ENCODE results near the gene PACSIN2.

The PACSIN2 gene

DNA sequence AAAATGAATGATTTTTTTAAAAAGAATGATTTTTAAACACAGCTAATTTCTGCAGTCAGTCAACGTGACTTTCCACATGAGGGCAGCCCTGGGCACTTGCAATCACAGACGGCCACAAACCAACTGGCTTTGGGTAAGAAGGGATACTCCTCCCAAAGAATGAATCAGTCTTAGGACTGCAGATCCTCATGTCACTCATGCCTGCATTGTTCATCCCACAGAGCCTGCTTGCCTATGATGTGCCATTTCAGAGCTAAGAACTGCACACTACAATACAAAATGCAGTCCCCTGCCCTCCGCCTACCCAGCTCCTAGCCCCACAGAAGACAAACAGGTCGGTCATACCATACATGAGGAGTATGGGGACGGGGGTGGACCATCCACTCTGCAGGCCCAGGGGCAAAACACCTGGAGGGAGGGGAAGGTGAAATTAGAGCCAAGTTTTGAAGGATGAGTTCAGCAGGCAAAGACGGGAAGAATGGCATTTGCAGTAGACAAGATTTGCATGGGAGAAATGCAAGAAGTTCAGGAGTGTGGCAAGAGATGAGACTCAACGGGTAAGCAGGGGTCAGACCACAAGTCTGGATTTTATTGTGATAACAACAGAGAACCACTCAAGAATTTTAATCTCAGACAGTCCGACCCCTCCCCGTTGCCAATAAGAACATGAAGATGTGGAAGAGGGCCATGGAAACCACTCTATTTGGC, 24.7 kb downstream of the PACSIN2 start:
- DNase-seq (no peak), ATAC-seq (ENCODE audit: insufficient read depth, low read depth) (no peak)
- Histone ChIP-seq H3K27ac (ENCODE audit: low read length) (no peak overlapping the region), H2AFZ (ENCODE audit: low read depth, low read length) (no peak overlapping the region), H3K36me3 (ENCODE audit: insufficient read depth, low read length) (peaks cover 15% of the 10 kb centered on the region), H3K79me2 (ENCODE audit: insufficient read depth, low read length) (peaks cover 91% of the 10 kb centered on the region), H3K4me2 (ENCODE audit: insufficient read depth, low read length) (no peak overlapping the region), H3K4me1 (ENCODE audit: insufficient read depth, low read length) (no peaks in the 10 kb centered on the region), H3K9me3 (ENCODE audit: insufficient read depth, low read length, severe bottlenecking) (no peaks in the 10 kb centered on the region), H3K9ac (ENCODE audit: low read depth, low read length) (no peak overlapping the region), H3K27me3 (ENCODE audit: insufficient read depth, low read length, poor library complexity) (no peaks in the 10 kb centered on the region), H4K20me1 (ENCODE audit: insufficient read depth, low read length) (peaks cover 65% of the 10 kb centered on the region), H3K4me3 (ENCODE audit: low read depth in 1 of 2, low read length in 2 of 2) (no peak overlapping the region)
- TF ChIP-seq, protein P1, sequence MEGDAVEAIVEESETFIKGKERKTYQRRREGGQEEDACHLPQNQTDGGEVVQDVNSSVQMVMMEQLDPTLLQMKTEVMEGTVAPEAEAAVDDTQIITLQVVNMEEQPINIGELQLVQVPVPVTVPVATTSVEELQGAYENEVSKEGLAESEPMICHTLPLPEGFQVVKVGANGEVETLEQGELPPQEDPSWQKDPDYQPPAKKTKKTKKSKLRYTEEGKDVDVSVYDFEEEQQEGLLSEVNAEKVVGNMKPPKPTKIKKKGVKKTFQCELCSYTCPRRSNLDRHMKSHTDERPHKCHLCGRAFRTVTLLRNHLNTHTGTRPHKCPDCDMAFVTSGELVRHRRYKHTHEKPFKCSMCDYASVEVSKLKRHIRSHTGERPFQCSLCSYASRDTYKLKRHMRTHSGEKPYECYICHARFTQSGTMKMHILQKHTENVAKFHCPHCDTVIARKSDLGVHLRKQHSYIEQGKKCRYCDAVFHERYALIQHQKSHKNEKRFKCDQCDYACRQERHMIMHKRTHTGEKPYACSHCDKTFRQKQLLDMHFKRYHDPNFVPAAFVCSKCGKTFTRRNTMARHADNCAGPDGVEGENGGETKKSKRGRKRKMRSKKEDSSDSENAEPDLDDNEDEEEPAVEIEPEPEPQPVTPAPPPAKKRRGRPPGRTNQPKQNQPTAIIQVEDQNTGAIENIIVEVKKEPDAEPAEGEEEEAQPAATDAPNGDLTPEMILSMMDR (IDR thresholded peaks at IDR 0.05; ENCODE audit: borderline replicate concordance, extremely low read depth, low read length, poor library complexity, severe bottlenecking), result no peak
- TF ChIP-seq EZH2 (IDR thresholded peaks at IDR 0.05; ENCODE audit: borderline replicate concordance, low read depth, low read length, severe bottlenecking), result no peak

DNA sequence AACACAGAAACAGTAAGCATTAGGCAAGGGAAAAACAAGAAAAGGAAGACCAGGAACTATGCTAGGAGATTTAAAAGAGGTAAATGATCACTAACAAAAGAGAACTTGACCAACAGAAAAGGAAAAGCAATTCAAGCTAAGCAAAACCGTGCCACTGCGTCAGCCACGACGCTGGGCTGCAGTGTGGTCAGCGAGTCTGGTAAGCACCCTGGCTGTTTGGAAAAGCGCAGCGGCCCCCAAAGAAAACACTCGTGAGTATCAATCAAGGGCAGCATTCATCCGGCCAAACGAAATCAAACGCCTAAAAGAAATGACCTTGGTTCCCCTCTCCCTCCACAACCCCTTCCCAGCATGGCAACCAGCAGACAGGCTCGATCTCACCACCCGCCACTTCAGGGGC, 28.8 kb downstream of the PACSIN2 start:
- ATAC-seq (ENCODE audit: insufficient read depth, low read depth), result no peak
- TF ChIP-seq EZH2 (IDR thresholded peaks at IDR 0.05; ENCODE audit: borderline replicate concordance, low read depth, low read length, severe bottlenecking), result no peak
- TF ChIP-seq, protein P1 (IDR thresholded peaks at IDR 0.05; ENCODE audit: borderline replicate concordance, extremely low read depth, low read length, poor library complexity, severe bottlenecking), result no peak
- Histone ChIP-seq H3K79me2 (ENCODE audit: insufficient read depth, low read length) (peaks cover 75% of the 10 kb centered on the region), H3K4me2 (ENCODE audit: insufficient read depth, low read length) (no peak overlapping the region), H3K4me1 (ENCODE audit: insufficient read depth, low read length) (no peaks in the 10 kb centered on the region), H3K4me3 (ENCODE audit: low read depth in 1 of 2, low read length in 2 of 2) (no peak overlapping the region), H3K27ac (ENCODE audit: low read length) (no peak overlapping the region), H3K36me3 (ENCODE audit: insufficient read depth, low read length) (no peaks in the 10 kb centered on the region), H3K9ac (ENCODE audit: low read depth, low read length) (no peak overlapping the region), H3K9me3 (ENCODE audit: insufficient read depth, low read length, severe bottlenecking) (no peaks in the 10 kb centered on the region), H4K20me1 (ENCODE audit: insufficient read depth, low read length) (peaks cover 48% of the 10 kb centered on the region), H3K27me3 (ENCODE audit: insufficient read depth, low read length, poor library complexity) (no peaks in the 10 kb centered on the region), H2AFZ (ENCODE audit: low read depth, low read length) (no peak overlapping the region)
- DNase-seq, result no peak

DNA sequence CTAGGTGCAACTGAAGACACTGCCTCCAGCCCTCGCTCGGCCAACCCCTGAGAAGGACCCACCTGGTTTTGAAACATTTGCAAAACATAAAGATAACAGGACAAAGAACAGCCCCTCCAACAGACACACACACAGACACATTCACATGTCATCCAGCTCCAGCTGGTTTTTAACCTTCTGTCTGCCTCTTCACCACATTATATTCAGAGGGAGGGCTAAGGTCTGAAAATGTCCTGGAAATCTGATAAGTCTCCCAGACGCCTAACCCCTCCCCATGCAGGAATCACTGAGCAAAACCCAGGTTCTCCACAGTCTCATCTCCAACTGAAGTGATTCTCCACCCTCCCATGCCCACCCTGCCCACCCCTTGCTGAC, 29.4 kb downstream of the PACSIN2 start:
- H4K20me1 ChIP-seq (ENCODE audit: insufficient read depth, low read length), result peaks cover 42% of the 10 kb centered on the region
- no peak overlapping the region for H2AFZ ChIP-seq (ENCODE audit: low read depth, low read length)
- H3K36me3 ChIP-seq (ENCODE audit: insufficient read depth, low read length), result no peaks in the 10 kb centered on the region
- no peak overlapping the region for H3K4me3 ChIP-seq (ENCODE audit: low read depth in 1 of 2, low read length in 2 of 2)
- peaks cover 69% of the 10 kb centered on the region for H3K79me2 ChIP-seq (ENCODE audit: insufficient read depth, low read length)
- no peaks in the 10 kb centered on the region for H3K27me3 ChIP-seq (ENCODE audit: insufficient read depth, low read length, poor library complexity)
- no peak for TF ChIP-seq EZH2 (IDR thresholded peaks at IDR 0.05; ENCODE audit: borderline replicate concordance, low read depth, low read length, severe bottlenecking)
- TF ChIP-seq, protein P1 (IDR thresholded peaks at IDR 0.05; ENCODE audit: borderline replicate concordance, extremely low read depth, low read length, poor library complexity, severe bottlenecking), result no peak
- ATAC-seq (ENCODE audit: insufficient read depth, low read depth) (no peak), DNase-seq (no peak)
- no peaks in the 10 kb centered on the region for H3K4me1 ChIP-seq (ENCODE audit: insufficient read depth, low read length)
- no peak overlapping the region for H3K4me2 ChIP-seq (ENCODE audit: insufficient read depth, low read length)
- H3K9ac ChIP-seq (ENCODE audit: low read depth, low read length), result no peak overlapping the region
- no peaks in the 10 kb centered on the region for H3K9me3 ChIP-seq (ENCODE audit: insufficient read depth, low read length, severe bottlenecking)
- no peak overlapping the region for H3K27ac ChIP-seq (ENCODE audit: low read length)
